HCT116 (cell line): Measurements from ENCODE around the gene BTNL2. TPM values are rescaled to one million over a fixed set of nuclear protein-coding genes. Genes with fewer than 3 reads are reported as not detected.

Experiments used
- ATAC-seq: fragments of 200-7000 bp; cut with Tn5 transposase; 2 replicates; pipeline ENCODE4 v1.9.1; 2020; ENCODE audit warnings: mild to moderate bottlenecking, moderate library complexity
- Bru-seq: library from RNA; stranded (reverse); fragments of 400-500 nt; gene quantifications from one replicate; lab custom pipeline; 2021; lab: Mats Ljungman, UMichigan
- BruChase-seq, 2 experiments: library from RNA; stranded (reverse); fragments of 400-500 nt; gene quantifications; one replicate each; lab custom pipeline; 2021; lab: Mats Ljungman, UMichigan
- BruUV-seq: library from RNA; stranded (reverse); fragments of 400-500 nt; replicated peaks from 2 replicates; lab custom pipeline; 2021; lab: Mats Ljungman, UMichigan
- CTCF ChIA-PET: fragments of 300-600 bp; sonication (Branson Sonifier 250); formaldehyde crosslinking; loops from one replicate; lab custom pipeline; 2021; ENCODE audit warnings: antibody characterized with exemption; lab: Charles Lee
- POLR2A ChIA-PET: fragments of 300-600, 350-600 bp; sonication (Branson Sonifier 250); formaldehyde crosslinking; loops from one replicate; lab custom pipeline; 2021; ENCODE audit warnings: antibody characterized with exemption; lab: Charles Lee
- RAD21 ChIA-PET, 2 experiments: fragments of 300-600 bp; sonication (Branson Sonifier 250); formaldehyde crosslinking; loops; one replicate each; lab custom pipeline; 2023; ENCODE audit warnings: low total read pairs in 2 of 2; ENCODE audit not compliant: uncharacterized antibody in 2 of 2, unreplicated experiment in 2 of 2, low non-redundant PET in 1 of 2; lab: Charles Lee
- DNase-seq: peaks from one replicate; pipeline ENCODE4 v3.0.0-alpha.2; 2010; ENCODE audit warnings: low read depth, low spot score
- H2AFZ ChIP-seq: fragments of 200-600 bp; shearing (Covaris generic), sonication (generic); 2 replicates; pipeline ENCODE4 v1.6.1; 2017; ENCODE audit warnings: low read depth, mixed run types, mixed read lengths, antibody characterized with exemption, low read length; ENCODE audit not compliant: poor library complexity, severe bottlenecking
- H3K27ac ChIP-seq: 2 replicates; pipeline ENCODE4 v1.5.1; 2012; ENCODE audit warnings: low read depth, low read length
- H3K27me3 ChIP-seq: fragments of 200-600 bp; sonication (generic); 2 replicates; pipeline ENCODE4 v1.6.1; 2016; ENCODE audit warnings: mixed run types, low read length, mixed read lengths; ENCODE audit not compliant: insufficient read depth
- H3K36me3 ChIP-seq, 2 experiments: fragments of 200-500 bp in 1 of 2; fragments of 200-600 bp in 1 of 2; sonication (Bioruptor generic) in 1 of 2; sonication (generic) in 1 of 2; 2 replicates each; pipeline versions ENCODE4 v1.5.1 to v1.6.1; 2014 to 2016; ENCODE audit warnings: low read length in 2 of 2, inconsistent platforms in 1 of 2, mixed read lengths in 1 of 2, mixed run types in 1 of 2; ENCODE audit not compliant: insufficient read depth in 2 of 2, control insufficient read depth in 1 of 2
- H3K4me1 ChIP-seq, 2 experiments: fragments of 200-600 bp in 1 of 2; sonication (generic) in 1 of 2; 2 replicates each; pipeline versions ENCODE4 v1.5.1 to v1.6.1; 2012 to 2017; ENCODE audit warnings: low read length in 2 of 2, inconsistent platforms in 1 of 2, mild to moderate bottlenecking in 1 of 2, mixed read lengths in 1 of 2, mixed run types in 1 of 2, moderate library complexity in 1 of 2; ENCODE audit not compliant: insufficient read depth in 2 of 2, control insufficient read depth in 1 of 2
- H3K4me2 ChIP-seq: fragments of 200-600 bp; sonication (generic); 2 replicates; pipeline ENCODE4 v1.6.1; 2017; ENCODE audit warnings: mixed run types, low read length, mixed read lengths
- H3K4me3 ChIP-seq, 2 experiments: fragments of 200-600 bp in 1 of 2; sonication (generic) in 1 of 2; replicated peaks in 1 of 2; 2 replicates each; pipeline ENCODE4 v1.5.1; 2011 to 2016; ENCODE audit warnings: low read length in 2 of 2, control low read depth in 1 of 2, low read depth in 1 of 2, mild to moderate bottlenecking in 1 of 2, mixed read lengths in 1 of 2, mixed run types in 1 of 2
- H3K79me2 ChIP-seq: fragments of 200-600 bp; sonication (generic); 2 replicates; pipeline ENCODE4 v1.6.1; 2017; ENCODE audit warnings: mild to moderate bottlenecking, mixed run types, low read length, moderate library complexity, mixed read lengths; ENCODE audit not compliant: insufficient read depth
- H3K9ac ChIP-seq: fragments of 200-600 bp; sonication (generic); 2 replicates; pipeline ENCODE4 v1.6.1; 2016; ENCODE audit warnings: low read length, mixed read lengths
- H3K9me2 ChIP-seq: fragments of 200-600 bp; sonication (generic), shearing (Covaris generic); 2 replicates; pipeline ENCODE4 v1.6.1; 2017; ENCODE audit warnings: mixed run types, mild to moderate bottlenecking, moderate library complexity; ENCODE audit not compliant: insufficient read depth
- H3K9me3 ChIP-seq, 2 experiments: fragments of 200-500 bp in 1 of 2; fragments of 200-600 bp in 1 of 2; sonication (Bioruptor generic) in 1 of 2; sonication (generic) in 1 of 2; 2 replicates each; pipeline ENCODE4 v1.6.1; 2014 to 2017; ENCODE audit warnings: low read length in 2 of 2, mixed read lengths in 2 of 2, inconsistent platforms in 1 of 2, low read depth in 1 of 2, mild to moderate bottlenecking in 1 of 2, mixed run types in 1 of 2, moderate library complexity in 1 of 2; ENCODE audit not compliant: control insufficient read depth in 1 of 2, insufficient read depth in 1 of 2
- H4K20me1 ChIP-seq: fragments of 200-600 bp; sonication (generic), shearing (Covaris generic); 2 replicates; pipeline ENCODE4 v1.6.1; 2017; ENCODE audit warnings: mixed run types, mild to moderate bottlenecking, moderate library complexity; ENCODE audit not compliant: insufficient read depth
- CBX3 ChIP-seq: IDR thresholded peaks from 2 replicates; pipeline ENCODE4 v1.6.1; 2012; ENCODE audit warnings: low read depth
- CTCF ChIP-seq, 3 experiments: fragments of 200-600 bp in 1 of 3; sonication (generic) in 1 of 3; IDR thresholded peaks in 2 of 3; conservative IDR thresholded peaks in 1 of 3; 2 replicates each; pipeline ENCODE4 v1.5.1; 2012 to 2017; ENCODE audit warnings: low read depth in 2 of 3, low read length in 2 of 3, antibody characterized with exemption in 1 of 3, borderline replicate concordance in 1 of 3, control low read depth in 1 of 3, mild to moderate bottlenecking in 1 of 3, mixed read lengths in 1 of 3, mixed run types in 1 of 3, moderate library complexity in 1 of 3; ENCODE audit not compliant: insufficient read depth in 1 of 3
- EGR1 ChIP-seq: IDR thresholded peaks from 2 replicates; pipeline ENCODE4 v1.6.1; 2012; ENCODE audit warnings: low read depth
- ELF1 ChIP-seq: IDR thresholded peaks from 2 replicates; pipeline ENCODE4 v1.6.1; 2012; ENCODE audit warnings: low read depth, borderline replicate concordance
- EZH2 ChIP-seq: fragments of 200-600 bp; sonication (generic); IDR thresholded peaks from 2 replicates; pipeline ENCODE4 v1.6.1; 2017; ENCODE audit warnings: antibody characterized with exemption, mixed run types
- EZH2phosphoT487 ChIP-seq: fragments of 200-600 bp; IDR thresholded peaks from 2 replicates; pipeline ENCODE4 v1.6.1; 2018; ENCODE audit warnings: antibody characterized with exemption, borderline replicate concordance
- FOSL1 ChIP-seq: IDR thresholded peaks from 2 replicates; pipeline ENCODE4 v1.6.1; 2012; ENCODE audit warnings: low read depth
- JUND ChIP-seq: IDR thresholded peaks from 2 replicates; pipeline ENCODE4 v1.6.1; 2012
- POLR2A ChIP-seq: IDR thresholded peaks from 2 replicates; pipeline ENCODE4 v1.7.0; 2011; ENCODE audit warnings: borderline replicate concordance; ENCODE audit not compliant: insufficient read depth, insufficient read length; ENCODE audit errors: extremely low read depth
- RAD21 ChIP-seq: IDR thresholded peaks from 2 replicates; pipeline ENCODE4 v1.6.1; 2012; ENCODE audit warnings: low read depth, mild to moderate bottlenecking
- REST ChIP-seq: IDR thresholded peaks from 2 replicates; pipeline ENCODE4 v1.6.1; 2012; ENCODE audit warnings: low read depth
- SIN3A ChIP-seq: IDR thresholded peaks from 2 replicates; pipeline ENCODE4 v1.6.1; 2012; ENCODE audit warnings: low read depth
- SP1 ChIP-seq: IDR thresholded peaks from 2 replicates; pipeline ENCODE4 v1.6.1; 2012; ENCODE audit warnings: low read depth
- SRF ChIP-seq: IDR thresholded peaks from 2 replicates; pipeline ENCODE4 v1.6.1; 2012; ENCODE audit warnings: low read depth
- TCF7L2 ChIP-seq: IDR thresholded peaks from 2 replicates; pipeline ENCODE4 v1.7.0; 2011; ENCODE audit warnings: borderline replicate concordance, inconsistent platforms; ENCODE audit not compliant: insufficient read depth, insufficient read length; ENCODE audit errors: extremely low read depth
- YY1 ChIP-seq: IDR thresholded peaks from 2 replicates; pipeline ENCODE4 v1.6.1; 2011; ENCODE audit warnings: low read length, low read depth, moderate library complexity, mild to moderate bottlenecking; ENCODE audit not compliant: insufficient replicate concordance; ENCODE audit errors: extremely low read depth
- ZFX ChIP-seq: fragments of 450-650 bp; IDR thresholded peaks from 2 replicates; pipeline ENCODE4 v1.6.1; 2017
- ZNF274 ChIP-seq: fragments of 200-500 bp; sonication (Bioruptor generic); IDR thresholded peaks from 2 replicates; pipeline ENCODE4 v1.6.1; 2014; ENCODE audit warnings: mild to moderate bottlenecking, low read depth, low read length, inconsistent platforms
- intact Hi-C: fragments of 100-400 bp; cut with micrococcal nuclease; formaldehyde crosslinking; loops from 2 replicates; pipeline ENCODE4 v1.10.0; 2022
- long read RNA-seq: library from polyadenylated mRNA; unstranded; transcript quantifications from one replicate; pipeline ENCODE4 v2.0.0, GENCODE V29; 2021; ENCODE audit not compliant: unreplicated experiment
- polyA plus RNA-seq: library from polyadenylated mRNA; unstranded; fragments of >200 nt; gene quantifications from 2 replicates; pipeline ENCODE4 v1.2.1, GENCODE V29; 2012; ENCODE audit warnings: missing spikeins
- total RNA-seq: library from RNA; stranded (reverse); gene quantifications from one replicate; pipeline ENCODE4 v1.2.1, GENCODE V29; 2021; ENCODE audit not compliant: unreplicated experiment
- TF ChIP-seq, protein P1 (sequence below): IDR thresholded peaks from 2 replicates; pipeline ENCODE4 v1.6.1; 2012
- TF ChIP-seq, protein P2 (sequence below): IDR thresholded peaks from 2 replicates; pipeline ENCODE4 v1.6.1; 2012

The BTNL2 gene
- total RNA-seq: not detected
- polyA plus RNA-seq: 0.13 TPM in 1 of 2 replicates, not detected in the other
- Bru-seq, nascent RNA: not detected
- BruChase-seq, experiment 1, labeled RNA remaining after a 6-hour chase: percentile 6 among the genes with signal in this experiment
- BruChase-seq, experiment 2, labeled RNA remaining after a 2-hour chase: not detected
- long read RNA-seq: 0 reads

DNA sequence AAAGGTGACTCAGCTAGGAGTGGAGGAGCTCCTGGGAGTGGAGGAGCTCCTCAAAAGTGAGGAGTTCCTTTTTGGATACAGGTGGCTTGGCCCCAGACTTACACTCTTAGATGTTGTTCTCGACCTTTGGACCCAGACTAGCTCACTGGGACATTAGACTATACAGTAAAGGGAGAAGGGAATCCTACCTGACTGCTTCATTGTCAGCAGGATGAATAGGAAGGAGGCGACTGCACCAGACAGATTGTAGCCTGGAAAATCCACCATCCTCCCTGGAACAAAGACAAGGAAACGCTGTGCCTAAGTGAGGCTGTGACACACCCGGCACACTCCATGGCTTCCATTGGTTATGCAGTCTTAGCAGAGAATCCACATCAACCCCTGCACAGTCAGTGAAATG lies at the start of gene BTNL2:
Gene BTNL2 (minus strand): TSS at position 325 of the 400 bp plus-strand sequence. CDS start 58 bp downstream, at position 267.
- TF ChIP-seq, protein P1, sequence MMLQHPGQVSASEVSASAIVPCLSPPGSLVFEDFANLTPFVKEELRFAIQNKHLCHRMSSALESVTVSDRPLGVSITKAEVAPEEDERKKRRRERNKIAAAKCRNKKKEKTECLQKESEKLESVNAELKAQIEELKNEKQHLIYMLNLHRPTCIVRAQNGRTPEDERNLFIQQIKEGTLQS: no peak
- TF ChIP-seq EZH2 (no peak), ZFX (no peak), ZNF274 (no peak), SRF (no peak), YY1 (no peak), JUND (no peak), TCF7L2 (no peak), REST (no peak), CTCF (IDR thresholded peaks at IDR 0.05 in 2 of 3, conservative IDR thresholded peaks at IDR 0.05 in 1 of 3; ENCODE audit: borderline replicate concordance in 1 of 3, insufficient read depth in 1 of 3, low read depth in 2 of 3, low read length in 2 of 3) (no peak), SP1 (no peak), EZH2phosphoT487 (no peak), POLR2A (no peak), ELF1 (no peak), RAD21 (no peak), FOSL1 (no peak), EGR1 (no peak), SIN3A (no peak), CBX3 (no peak)
- TF ChIP-seq, protein P2, sequence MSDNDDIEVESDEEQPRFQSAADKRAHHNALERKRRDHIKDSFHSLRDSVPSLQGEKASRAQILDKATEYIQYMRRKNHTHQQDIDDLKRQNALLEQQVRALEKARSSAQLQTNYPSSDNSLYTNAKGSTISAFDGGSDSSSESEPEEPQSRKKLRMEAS: no peak
- TF ChIP-seq, all 23 proteins: peak for 0
- intact Hi-C loops: no loop called here
- Histone ChIP-seq H3K9ac (no peak within 1 kb of the TSS), H3K36me3 (no peaks in the 10 kb centered on the region), H3K79me2 (no peaks in the 10 kb centered on the region), H2AFZ (no peak within 1 kb of the TSS), H3K4me3 (no peak within 1 kb of the TSS), H3K4me1 (no peaks in the 10 kb centered on the region; a peak in 1 of 4 replicates), H3K9me3 (no peaks in the 10 kb centered on the region), H4K20me1 (no peaks in the 10 kb centered on the region), H3K4me2 (no peak within 1 kb of the TSS), H3K27ac (no peak within 1 kb of the TSS), H3K27me3 (no peaks in the 10 kb centered on the region), H3K9me2 (no peaks in the 10 kb centered on the region)
- no TSS peak for BruUV-seq
- ChIA-PET RAD21 (no interaction called here), POLR2A (no interaction called here), CTCF (interaction anchor here (0.8 to 1.4 kb wide), 3 partner anchors 8 to 379 kb away, joined by 3 to 5 read pairs (median 4); no protein-coding TSS in a partner anchor)
- DNase-seq (no peak), ATAC-seq (no peak)
